Kidney (tissue), 14 donors: ENCODE results near the gene GRK2. TPM values are rescaled to one million over a fixed set of nuclear protein-coding genes. Genes with fewer than 3 reads are reported as not detected.

ENCODE experiments used
- DNase-seq, 5 donors: peaks; one replicate each; pipeline ENCODE4 v3.0.0-alpha.2; 2013 to 2020
- FAIRE-seq: peaks from 2 replicates; lab custom pipeline; 2012; peaks lifted over from hg19 to GRCh38; lab: Jason Lieb, UNC
- H3K27ac ChIP-seq, 2 donors: one replicate each; pipeline ENCODE4 v1.7.0; 2013; ENCODE audit warnings: low read depth in 2 of 2, low read length in 2 of 2, inconsistent platforms in 1 of 2
- H3K27me3 ChIP-seq: one replicate; pipeline ENCODE4 v1.7.1; 2013; ENCODE audit warnings: low read length, inconsistent platforms; ENCODE audit not compliant: control insufficient read depth, insufficient read depth
- H3K36me3 ChIP-seq, 3 donors: one replicate each; pipeline versions ENCODE4 v1.7.0 to v1.7.1; 2013; ENCODE audit warnings: low read length in 3 of 3, control low read depth in 1 of 3, inconsistent platforms in 1 of 3; ENCODE audit not compliant: insufficient read depth in 3 of 3, control insufficient read depth in 2 of 3
- H3K4me1 ChIP-seq, 3 donors: one replicate each; pipeline versions ENCODE4 v1.7.0 to v1.7.1; 2013; ENCODE audit warnings: low read length in 3 of 3, inconsistent platforms in 1 of 3, low read depth in 1 of 3; ENCODE audit not compliant: control insufficient read depth in 2 of 3, insufficient read depth in 2 of 3
- H3K4me3 ChIP-seq, 3 donors: one replicate each; pipeline versions ENCODE4 v1.7.0 to v1.8.1; 2013; ENCODE audit warnings: low read length in 3 of 3, control low read depth in 1 of 3, inconsistent platforms in 1 of 3
- H3K9ac ChIP-seq, 3 donors: one replicate each; pipeline versions ENCODE4 v1.7.0 to v1.7.1; 2013; ENCODE audit warnings: low read length in 3 of 3, control low read depth in 1 of 3, inconsistent platforms in 1 of 3
- H3K9me3 ChIP-seq, 3 donors: one replicate each; pipeline versions ENCODE4 v1.7.0 to v1.7.1; 2013; ENCODE audit warnings: low read length in 3 of 3, control low read depth in 1 of 3, inconsistent platforms in 1 of 3; ENCODE audit not compliant: control insufficient read depth in 2 of 3, insufficient read depth in 1 of 3
- CTCF ChIP-seq: IDR thresholded peaks from 3 replicates; pipeline ENCODE4 v1.5.1; 2012; ENCODE audit warnings: mild to moderate bottlenecking, moderate library complexity, borderline replicate concordance; ENCODE audit not compliant: insufficient read depth; ENCODE audit errors: extremely low read depth
- intact Hi-C: fragments of 100-400 bp; cut with DNase I; formaldehyde crosslinking; loops from one replicate; pipeline ENCODE4 v1.11.1; 2022
- polyA plus RNA-seq: library from polyadenylated mRNA; stranded (reverse); fragments of 350-450 nt; fragmentation: Illumina TruSeq; extraction: RNeasy Lipid Tissue Mini Kit (QIAGEN cat#74804); gene quantifications from one replicate; pipeline ENCODE4 v1.2.3, GENCODE V29; 2014; ENCODE audit warnings: low read depth, low replicate concordance; ENCODE audit not compliant: insufficient read depth
- total RNA-seq: library from RNA; stranded (reverse); fragmentation: NEBNext Ultra II Directional; extraction: Animal tissue kit (Norgen Biotek cat#: 25700); gene quantifications from one replicate; pipeline ENCODE4 v1.2.1, GENCODE V29; 2021
- donor health status: control.
- donor health status: control.
- donor health status: control.
- donor health status: control.
- donor health status: control.
- donor health status: DM: yes; HTN: yes; CAD: no.
- donor health status: Normal renal cell carcinoma (clear cell type).

Gene GRK2
- total and polyA plus RNA-seq, 2 donors from 2014 or later: 28.2 to 80.8 TPM

GRCh38 chr11:67320691-67321090 lies 54.4 kb downstream of the GRK2 start:
- Histone ChIP-seq H3K9ac (no peak overlapping the region), H3K4me3 (no peak overlapping the region), H3K36me3 (peaks cover 0 to 4% (median 0%) of the 10 kb centered on the region in 3 donors), H3K4me1 (peaks cover 0 to 3% (median 0%) of the 10 kb centered on the region in 3 donors), H3K9me3 (no peaks in the 10 kb centered on the region), H3K27me3 (no peaks in the 10 kb centered on the region), H3K27ac (no peak overlapping the region)
- FAIRE-seq: no peak
- DNase-seq: no peak
- TF ChIP-seq CTCF: no peak
- intact Hi-C loops: no loop called here

GRCh38 chr11:67321313-67321871 lies 55.1 kb downstream of the GRK2 start:
- Histone ChIP-seq H3K4me3 (no peak overlapping the region), H3K27me3 (no peaks in the 10 kb centered on the region), H3K36me3 (peaks cover 0 to 4% (median 0%) of the 10 kb centered on the region in 3 donors), H3K9ac (no peak overlapping the region), H3K9me3 (no peaks in the 10 kb centered on the region), H3K4me1 (peaks cover 0 to 3% (median 0%) of the 10 kb centered on the region in 3 donors), H3K27ac (no peak overlapping the region)
- FAIRE-seq: no peak
- TF ChIP-seq CTCF: no peak
- intact Hi-C loops: no loop called here
- DNase-seq: no peak

GRCh38 chr11:67322049-67322448 lies 55.8 kb downstream of the GRK2 start:
- H3K27me3 ChIP-seq: no peaks in the 10 kb centered on the region
- peaks cover 0 to 3% (median 0%) of the 10 kb centered on the region in 3 donors for H3K4me1 ChIP-seq
- peaks cover 0 to 4% (median 0%) of the 10 kb centered on the region in 3 donors for H3K36me3 ChIP-seq
- H3K9me3 ChIP-seq: no peaks in the 10 kb centered on the region
- DNase-seq: no peak
- H3K9ac ChIP-seq: no peak overlapping the region
- no peak overlapping the region for H3K4me3 ChIP-seq
- no peak for FAIRE-seq
- intact Hi-C loops: no loop called here
- TF ChIP-seq CTCF: no peak
- H3K27ac ChIP-seq: no peak overlapping the region

- no peak for TF ChIP-seq CTCF
- no peak overlapping the region for H3K9ac ChIP-seq
- no peaks in the 10 kb centered on the region for H3K27me3 ChIP-seq
- no peak for DNase-seq
- FAIRE-seq: no peak
- H3K4me1 ChIP-seq: no peaks in the 10 kb centered on the region
- no peaks in the 10 kb centered on the region for H3K9me3 ChIP-seq
- no peak overlapping the region for H3K27ac ChIP-seq
- intact Hi-C loops: no loop called here
- no peak overlapping the region for H3K4me3 ChIP-seq
- peaks cover 0 to 4% (median 0%) of the 10 kb centered on the region in 3 donors for H3K36me3 ChIP-seq
Observed at GRCh38 chr11:67323526-67323925, 57.3 kb downstream of the GRK2 start.
